Neural cell (in vitro differentiated cells): ENCODE results near the gene BPTF. TPM values are rescaled to one million over a fixed set of nuclear protein-coding genes. Genes with fewer than 3 reads are reported as not detected.

ENCODE experiments used
- H2AFZ ChIP-seq: fragments of 200-600, 300-800 bp; sonication (generic), shearing (Covaris generic); 2 replicates; pipeline ENCODE4 v1.6.0; 2014; ENCODE audit warnings: low read depth, mild to moderate bottlenecking, antibody characterized with exemption, low read length, moderate library complexity
- H3F3A ChIP-seq: fragments of 200-600 bp; shearing (Covaris generic); 2 replicates; pipeline ENCODE4 v1.6.1; 2016; ENCODE audit warnings: mild to moderate bottlenecking, moderate library complexity, mixed read lengths, antibody characterized with exemption, low read length; ENCODE audit not compliant: insufficient read depth, poor library complexity, severe bottlenecking
- H3K27ac ChIP-seq: fragments of 200-600, 300-800 bp; sonication (generic), shearing (Covaris generic); 2 replicates; pipeline ENCODE4 v1.5.1; 2014; ENCODE audit warnings: mild to moderate bottlenecking, low read length, moderate library complexity
- H3K27me3 ChIP-seq: fragments of 300-800, 200-600 bp; sonication (generic), shearing (Covaris generic); 2 replicates; pipeline ENCODE4 v1.6.0; 2014; ENCODE audit warnings: mild to moderate bottlenecking, low read depth, low read length, moderate library complexity; ENCODE audit not compliant: insufficient read depth
- H3K36me3 ChIP-seq: fragments of 300-800, 200-600 bp; sonication (generic), shearing (Covaris generic); 2 replicates; pipeline ENCODE4 v1.5.1; 2014; ENCODE audit warnings: mild to moderate bottlenecking, antibody characterized with exemption, low read length, moderate library complexity; ENCODE audit not compliant: insufficient read depth
- H3K4me2 ChIP-seq: fragments of 300-800, 200-600 bp; sonication (generic), shearing (Covaris generic); 2 replicates; pipeline ENCODE4 v1.6.0; 2014; ENCODE audit warnings: mild to moderate bottlenecking, low read length
- H3K4me3 ChIP-seq: fragments of 300-800, 200-600 bp; sonication (generic), shearing (Covaris generic); 2 replicates; pipeline ENCODE4 v1.5.1; 2014; ENCODE audit warnings: mild to moderate bottlenecking, low read length, moderate library complexity
- H3K79me2 ChIP-seq: fragments of 200-600 bp; shearing (Covaris generic); replicated peaks from 2 replicates; pipeline ENCODE4 v1.6.0; 2014; ENCODE audit warnings: mild to moderate bottlenecking, low read length, moderate library complexity; ENCODE audit not compliant: insufficient read depth
- H3K9ac ChIP-seq: fragments of 300-800, 200-600 bp; sonication (generic), shearing (Covaris generic); 2 replicates; pipeline ENCODE4 v1.6.1; 2016; ENCODE audit warnings: mild to moderate bottlenecking, low read length, mixed read lengths
- H3K9me2 ChIP-seq: fragments of 200-600 bp; shearing (Covaris generic); 2 replicates; pipeline ENCODE4 v1.6.1; 2016; ENCODE audit warnings: mild to moderate bottlenecking, low read length, mixed read lengths; ENCODE audit not compliant: insufficient read depth
- H3K9me3 ChIP-seq: fragments of 200-600, 300-800 bp; sonication (generic), shearing (Covaris generic); 2 replicates; pipeline ENCODE4 v1.6.1; 2016; ENCODE audit warnings: mild to moderate bottlenecking, mixed run types, low read length, moderate library complexity, mixed read lengths
- H4K20me1 ChIP-seq: fragments of 200-600 bp; shearing (Covaris generic); 2 replicates; pipeline ENCODE4 v1.6.1; 2016; ENCODE audit warnings: mild to moderate bottlenecking, mixed run types; ENCODE audit not compliant: insufficient read depth
- EP300 ChIP-seq: fragments of 450-650 bp; conservative IDR thresholded peaks from 2 replicates; pipeline ENCODE4 v1.6.1; 2014; ENCODE audit warnings: antibody characterized with exemption, mild to moderate bottlenecking, moderate library complexity; ENCODE audit not compliant: poor library complexity, severe bottlenecking
- EZH2 ChIP-seq: fragments of 200-600, 300-800 bp; shearing (Covaris generic), sonication (generic); IDR thresholded peaks from 2 replicates; pipeline ENCODE4 v1.6.1; 2014; ENCODE audit warnings: antibody characterized with exemption, low read length, borderline replicate concordance, mild to moderate bottlenecking; ENCODE audit not compliant: insufficient read depth, poor library complexity, severe bottlenecking
- MXI1 ChIP-seq: fragments of 450-650 bp; conservative IDR thresholded peaks from 2 replicates; pipeline ENCODE4 v1.6.1; 2014; ENCODE audit warnings: antibody characterized with exemption, mild to moderate bottlenecking; ENCODE audit not compliant: poor library complexity, severe bottlenecking
- POLR2AphosphoS5 ChIP-seq: IDR thresholded peaks from 2 replicates; pipeline ENCODE4 v1.6.1; 2012
- RAD21 ChIP-seq: fragments of 450-650 bp; conservative IDR thresholded peaks from 2 replicates; pipeline ENCODE4 v1.6.1; 2014; ENCODE audit warnings: antibody characterized with exemption, mild to moderate bottlenecking, moderate library complexity
- SMC3 ChIP-seq: fragments of 450-650 bp; conservative IDR thresholded peaks from 2 replicates; pipeline ENCODE4 v1.6.1; 2014; ENCODE audit warnings: antibody characterized with exemption, mild to moderate bottlenecking, moderate library complexity; ENCODE audit not compliant: poor library complexity
- TAF1 ChIP-seq: IDR thresholded peaks from 2 replicates; pipeline ENCODE4 v1.6.1; 2012; ENCODE audit warnings: low read depth
- polyA plus RNA-seq: library from polyadenylated mRNA; depleted of rRNA; stranded (reverse); fragments of >200 nt; gene quantifications from 2 replicates; pipeline ENCODE4 v1.2.3, GENCODE V29; 2014
- TF ChIP-seq, protein P1 (sequence below): IDR thresholded peaks from 2 replicates; pipeline ENCODE4 v1.6.1; 2012; ENCODE audit warnings: borderline replicate concordance
- TF ChIP-seq, protein P2 (sequence below): fragments of 450-650 bp; IDR thresholded peaks from 2 replicates; pipeline ENCODE4 v1.5.1; 2014; ENCODE audit warnings: antibody characterized with exemption, mild to moderate bottlenecking, moderate library complexity; ENCODE audit not compliant: poor library complexity, severe bottlenecking

The BPTF gene
- polyA plus RNA-seq, 1 donor from 2014 or later, result 46.7 TPM

DNA sequence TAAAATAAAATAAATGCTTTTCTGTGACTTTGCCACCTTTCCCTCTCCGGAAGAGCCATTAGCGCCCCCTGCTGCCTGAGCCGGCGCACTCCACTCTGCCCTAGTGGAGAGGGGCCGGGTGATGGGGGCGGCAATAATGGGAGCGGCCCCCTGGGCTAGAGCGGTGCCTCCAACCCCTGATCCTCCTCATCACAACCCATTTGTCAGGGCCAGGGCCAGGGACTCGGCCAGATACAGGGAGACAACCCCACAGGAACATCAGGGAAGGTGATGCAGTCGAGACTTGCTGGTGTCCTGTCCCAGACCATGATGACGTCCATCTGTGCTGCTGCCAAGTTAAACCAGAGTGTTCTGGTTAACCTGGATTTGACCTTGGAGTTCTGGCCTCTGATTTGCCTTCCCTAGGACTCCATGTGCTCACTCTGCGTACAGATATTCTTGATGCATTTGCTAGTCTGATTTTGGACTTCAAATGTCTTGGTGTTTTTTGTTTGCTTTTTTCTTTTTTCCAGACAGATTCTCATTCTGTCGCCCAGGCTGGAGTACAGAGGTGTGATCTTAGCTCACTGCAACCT, 46.1 kb upstream of the BPTF start:
- Histone ChIP-seq H3K4me3 (no peak overlapping the region), H3K4me2 (no peak overlapping the region), H2AFZ (no peak overlapping the region), H3K9me3 (no peaks in the 10 kb centered on the region), H3K36me3 (no peaks in the 10 kb centered on the region), H3K27ac (no peak overlapping the region), H3K9me2 (no peaks in the 10 kb centered on the region), H3F3A (no peaks in the 10 kb centered on the region), H3K79me2 (no peaks in the 10 kb centered on the region), H3K9ac (no peak overlapping the region), H3K27me3 (no peaks in the 10 kb centered on the region), H4K20me1 (no peaks in the 10 kb centered on the region)
- no peak for TF ChIP-seq RAD21
- TF ChIP-seq, protein P1, sequence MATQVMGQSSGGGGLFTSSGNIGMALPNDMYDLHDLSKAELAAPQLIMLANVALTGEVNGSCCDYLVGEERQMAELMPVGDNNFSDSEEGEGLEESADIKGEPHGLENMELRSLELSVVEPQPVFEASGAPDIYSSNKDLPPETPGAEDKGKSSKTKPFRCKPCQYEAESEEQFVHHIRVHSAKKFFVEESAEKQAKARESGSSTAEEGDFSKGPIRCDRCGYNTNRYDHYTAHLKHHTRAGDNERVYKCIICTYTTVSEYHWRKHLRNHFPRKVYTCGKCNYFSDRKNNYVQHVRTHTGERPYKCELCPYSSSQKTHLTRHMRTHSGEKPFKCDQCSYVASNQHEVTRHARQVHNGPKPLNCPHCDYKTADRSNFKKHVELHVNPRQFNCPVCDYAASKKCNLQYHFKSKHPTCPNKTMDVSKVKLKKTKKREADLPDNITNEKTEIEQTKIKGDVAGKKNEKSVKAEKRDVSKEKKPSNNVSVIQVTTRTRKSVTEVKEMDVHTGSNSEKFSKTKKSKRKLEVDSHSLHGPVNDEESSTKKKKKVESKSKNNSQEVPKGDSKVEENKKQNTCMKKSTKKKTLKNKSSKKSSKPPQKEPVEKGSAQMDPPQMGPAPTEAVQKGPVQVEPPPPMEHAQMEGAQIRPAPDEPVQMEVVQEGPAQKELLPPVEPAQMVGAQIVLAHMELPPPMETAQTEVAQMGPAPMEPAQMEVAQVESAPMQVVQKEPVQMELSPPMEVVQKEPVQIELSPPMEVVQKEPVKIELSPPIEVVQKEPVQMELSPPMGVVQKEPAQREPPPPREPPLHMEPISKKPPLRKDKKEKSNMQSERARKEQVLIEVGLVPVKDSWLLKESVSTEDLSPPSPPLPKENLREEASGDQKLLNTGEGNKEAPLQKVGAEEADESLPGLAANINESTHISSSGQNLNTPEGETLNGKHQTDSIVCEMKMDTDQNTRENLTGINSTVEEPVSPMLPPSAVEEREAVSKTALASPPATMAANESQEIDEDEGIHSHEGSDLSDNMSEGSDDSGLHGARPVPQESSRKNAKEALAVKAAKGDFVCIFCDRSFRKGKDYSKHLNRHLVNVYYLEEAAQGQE, result no peak
- TF ChIP-seq, protein P2, sequence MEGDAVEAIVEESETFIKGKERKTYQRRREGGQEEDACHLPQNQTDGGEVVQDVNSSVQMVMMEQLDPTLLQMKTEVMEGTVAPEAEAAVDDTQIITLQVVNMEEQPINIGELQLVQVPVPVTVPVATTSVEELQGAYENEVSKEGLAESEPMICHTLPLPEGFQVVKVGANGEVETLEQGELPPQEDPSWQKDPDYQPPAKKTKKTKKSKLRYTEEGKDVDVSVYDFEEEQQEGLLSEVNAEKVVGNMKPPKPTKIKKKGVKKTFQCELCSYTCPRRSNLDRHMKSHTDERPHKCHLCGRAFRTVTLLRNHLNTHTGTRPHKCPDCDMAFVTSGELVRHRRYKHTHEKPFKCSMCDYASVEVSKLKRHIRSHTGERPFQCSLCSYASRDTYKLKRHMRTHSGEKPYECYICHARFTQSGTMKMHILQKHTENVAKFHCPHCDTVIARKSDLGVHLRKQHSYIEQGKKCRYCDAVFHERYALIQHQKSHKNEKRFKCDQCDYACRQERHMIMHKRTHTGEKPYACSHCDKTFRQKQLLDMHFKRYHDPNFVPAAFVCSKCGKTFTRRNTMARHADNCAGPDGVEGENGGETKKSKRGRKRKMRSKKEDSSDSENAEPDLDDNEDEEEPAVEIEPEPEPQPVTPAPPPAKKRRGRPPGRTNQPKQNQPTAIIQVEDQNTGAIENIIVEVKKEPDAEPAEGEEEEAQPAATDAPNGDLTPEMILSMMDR, result no peak
- no peak for TF ChIP-seq POLR2AphosphoS5
- TF ChIP-seq EP300, result no peak
- no peak for TF ChIP-seq SMC3
- TF ChIP-seq MXI1, result no peak
- TF ChIP-seq EZH2, result no peak
- TF ChIP-seq TAF1, result no peak

DNA sequence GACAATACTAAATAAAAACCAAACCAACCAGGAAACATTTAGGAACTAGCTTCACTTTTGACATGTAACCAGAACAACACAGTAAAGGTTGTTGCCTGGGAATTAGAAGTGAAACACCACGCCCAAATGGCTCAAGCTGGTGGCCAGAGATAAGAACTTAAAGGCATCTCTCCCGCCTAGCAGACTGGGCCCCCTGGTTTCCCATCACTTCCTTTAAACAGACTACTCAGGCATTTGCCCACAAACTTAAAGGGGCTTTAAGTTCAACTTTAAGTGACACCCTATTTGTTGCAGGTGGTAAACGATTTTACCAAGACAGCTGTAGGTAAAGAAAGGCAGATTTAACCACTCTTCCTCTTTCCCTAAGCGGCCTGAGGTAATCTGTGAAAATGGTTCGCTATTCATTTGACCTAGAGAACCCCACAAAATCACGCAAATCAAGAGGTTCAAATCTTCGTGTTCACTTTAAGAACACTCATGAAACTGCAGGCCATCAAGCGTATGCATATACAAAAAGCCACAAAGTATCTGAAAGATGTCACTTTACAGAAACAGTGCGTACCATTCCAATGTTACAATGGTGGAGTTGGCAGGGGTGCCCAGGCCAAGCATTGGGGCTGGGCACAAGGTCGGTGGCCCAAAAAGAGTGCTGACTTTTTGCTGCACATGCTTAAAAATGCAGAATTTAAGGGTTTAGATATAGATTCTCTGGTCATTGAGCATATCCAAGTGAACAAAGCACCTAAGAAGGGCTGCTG, 40.8 kb upstream of the BPTF start:
- H3K9me3 ChIP-seq, result no peaks in the 10 kb centered on the region
- TF ChIP-seq EP300 (no peak), MXI1 (no peak), EZH2 (no peak), RAD21 (no peak)
- TF ChIP-seq, protein P2, result no peak
- H3K9ac ChIP-seq, result no peak overlapping the region
- no peaks in the 10 kb centered on the region for H3K36me3 ChIP-seq
- H4K20me1 ChIP-seq, result no peaks in the 10 kb centered on the region
- H3K27me3 ChIP-seq, result no peaks in the 10 kb centered on the region
- no peak overlapping the region for H3K4me2 ChIP-seq
- no peaks in the 10 kb centered on the region for H3K79me2 ChIP-seq
- no peak overlapping the region for H2AFZ ChIP-seq
- no peak overlapping the region for H3K4me3 ChIP-seq
- H3F3A ChIP-seq, result no peaks in the 10 kb centered on the region
- no peaks in the 10 kb centered on the region for H3K9me2 ChIP-seq
- H3K27ac ChIP-seq, result no peak overlapping the region
